HG03135 (cell line): ENCODE data around the gene INPP4A.

Experiments used
- ATAC-seq: cut with Tn5 transposase; IDR thresholded peaks from one replicate; pipeline ENCODE4 v1.9.1; 2021; ENCODE audit warnings: mild to moderate bottlenecking, moderate library complexity; ENCODE audit not compliant: unreplicated experiment

Gene INPP4A

DNA sequence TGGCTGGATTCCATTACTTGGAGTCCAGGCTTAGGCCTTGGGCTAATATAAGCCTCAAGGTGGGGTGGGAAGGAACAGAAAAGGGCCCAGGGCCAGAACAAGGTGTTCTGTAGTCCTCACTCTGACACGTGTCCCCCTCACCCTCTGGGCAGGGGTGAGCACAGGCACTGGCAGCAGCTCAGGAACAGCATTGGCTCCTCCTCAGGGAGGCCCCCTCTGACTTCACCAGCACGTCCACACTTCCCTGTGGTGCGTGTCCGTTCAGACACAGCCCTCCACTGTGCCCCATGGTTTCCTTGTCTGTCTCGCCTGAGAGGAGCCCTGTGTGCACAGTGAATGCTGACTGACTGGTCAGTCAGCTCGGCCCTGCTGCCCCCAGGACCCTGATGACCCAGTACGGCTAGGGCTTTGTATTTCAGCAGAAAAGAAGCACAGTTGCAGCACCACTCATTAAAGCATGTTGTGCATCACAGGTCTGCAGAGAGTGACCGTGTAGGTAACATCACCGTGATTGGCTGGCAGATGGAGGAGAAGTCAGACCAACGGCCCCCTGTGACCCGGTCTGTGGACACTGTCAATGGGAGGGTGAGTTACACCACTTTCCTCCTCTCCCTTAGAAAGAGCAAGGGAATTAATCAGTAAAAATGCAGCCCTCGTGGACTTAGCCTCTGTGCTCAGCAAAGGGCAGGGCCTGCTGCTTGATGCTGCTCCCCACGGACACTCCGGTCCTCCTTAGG is 92.9 kb downstream of the INPP4A start:
- ATAC-seq: no peak

DNA sequence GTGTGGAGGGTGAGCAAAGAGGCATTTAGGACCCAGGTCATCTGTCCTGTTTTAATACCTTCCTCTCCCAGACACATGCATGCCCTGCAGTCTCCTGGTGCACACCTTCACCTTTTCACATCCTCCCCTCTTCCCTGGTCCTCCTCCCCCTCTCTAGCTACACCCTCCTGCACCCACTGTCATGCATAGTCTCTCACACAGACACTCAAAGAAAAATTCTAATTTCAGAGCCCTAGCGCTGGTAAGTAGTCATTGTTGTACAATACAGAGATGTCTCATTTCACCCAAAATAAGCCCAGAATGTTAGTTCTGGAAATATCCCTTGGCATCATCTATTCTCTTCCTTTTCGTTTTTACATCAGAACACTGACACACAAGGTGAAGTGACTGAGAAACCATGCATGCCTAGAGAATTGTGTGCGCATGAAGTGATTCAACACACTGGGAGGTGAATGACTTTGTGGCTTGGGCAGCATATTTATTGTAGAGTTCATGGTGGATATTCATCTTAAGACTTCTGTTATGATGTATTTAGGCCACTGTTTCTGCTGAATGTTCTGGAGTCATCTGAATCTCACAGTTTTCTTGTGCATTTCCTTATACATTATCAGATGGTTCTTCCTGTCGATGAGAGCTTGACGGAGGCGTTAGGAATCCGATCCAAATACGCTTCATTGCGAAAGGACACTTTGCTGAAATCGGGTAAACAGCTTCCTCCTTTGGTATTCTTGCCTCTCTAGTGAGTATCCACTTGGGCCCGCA is 93.8 kb downstream of the INPP4A start:
- no peak for ATAC-seq

DNA sequence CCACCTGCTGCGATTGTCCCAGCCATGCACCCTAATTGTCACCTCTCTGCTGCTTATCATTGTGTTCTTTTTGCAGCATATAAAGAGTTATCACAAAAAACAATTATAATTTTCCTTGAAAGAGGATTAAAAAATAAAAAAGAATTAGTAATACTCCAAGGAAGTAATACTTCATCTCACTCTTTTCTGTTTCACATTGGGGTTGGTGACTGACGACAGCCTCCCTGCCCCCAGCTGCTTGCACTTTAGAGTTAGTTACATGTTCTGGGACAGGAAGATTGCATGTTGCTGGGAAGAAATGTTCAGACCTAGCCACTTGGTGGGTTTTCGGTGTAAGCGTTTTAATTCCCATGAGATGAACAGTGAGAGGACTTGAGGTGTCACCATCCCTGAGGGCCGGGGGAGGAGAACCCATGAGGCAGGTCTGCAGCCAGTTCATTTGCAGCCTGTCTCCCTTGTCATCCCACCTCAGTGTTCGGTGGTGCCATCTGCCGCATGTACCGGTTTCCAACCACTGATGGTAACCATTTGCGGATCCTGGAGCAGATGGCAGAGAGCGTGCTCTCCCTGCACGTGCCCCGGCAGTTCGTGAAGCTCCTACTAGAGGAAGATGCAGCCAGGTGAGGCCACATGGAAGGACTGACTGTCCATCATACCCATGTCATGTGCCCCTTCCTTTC is 94.5 kb downstream of the INPP4A start:
- no peak for ATAC-seq

DNA sequence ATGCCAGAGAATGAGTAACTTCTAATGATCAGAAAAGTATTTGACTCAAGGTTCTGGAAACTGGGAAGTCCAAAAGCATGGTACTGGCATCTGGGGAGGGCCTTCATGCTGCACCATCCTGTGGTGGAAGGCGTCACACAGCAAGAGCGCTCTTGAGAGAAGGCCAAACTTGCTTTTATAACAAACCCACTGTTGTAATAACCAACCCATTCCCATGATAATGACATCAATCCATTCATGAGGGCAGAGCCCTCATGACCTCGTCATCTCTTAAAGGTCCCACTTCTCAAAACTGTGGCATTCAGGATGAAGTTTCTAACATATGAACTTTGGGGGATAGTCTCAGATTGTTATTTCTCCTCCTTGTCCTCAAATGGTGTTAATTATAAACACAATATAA is 95.9 kb downstream of the INPP4A start:
- no peak for ATAC-seq

DNA sequence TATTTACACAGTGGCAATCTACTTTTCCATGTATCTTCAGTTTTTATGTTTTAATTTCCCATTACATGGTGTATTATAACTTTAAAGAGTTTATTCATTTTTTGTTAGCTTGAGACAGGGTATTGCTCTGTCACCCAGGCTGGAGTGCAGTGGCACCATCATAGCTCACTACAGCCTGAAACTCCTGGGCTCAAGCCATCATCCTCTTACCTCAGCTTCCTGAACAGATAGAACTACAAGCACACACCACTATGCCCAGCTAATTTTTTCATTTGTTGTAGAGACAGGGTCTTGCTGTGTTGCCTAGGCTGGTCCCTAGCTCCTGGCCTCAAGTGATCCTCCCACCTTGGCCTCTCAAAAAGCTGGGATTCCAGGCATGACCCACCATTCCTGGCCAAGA is 96.8 kb downstream of the INPP4A start:
- no peak for ATAC-seq

DNA sequence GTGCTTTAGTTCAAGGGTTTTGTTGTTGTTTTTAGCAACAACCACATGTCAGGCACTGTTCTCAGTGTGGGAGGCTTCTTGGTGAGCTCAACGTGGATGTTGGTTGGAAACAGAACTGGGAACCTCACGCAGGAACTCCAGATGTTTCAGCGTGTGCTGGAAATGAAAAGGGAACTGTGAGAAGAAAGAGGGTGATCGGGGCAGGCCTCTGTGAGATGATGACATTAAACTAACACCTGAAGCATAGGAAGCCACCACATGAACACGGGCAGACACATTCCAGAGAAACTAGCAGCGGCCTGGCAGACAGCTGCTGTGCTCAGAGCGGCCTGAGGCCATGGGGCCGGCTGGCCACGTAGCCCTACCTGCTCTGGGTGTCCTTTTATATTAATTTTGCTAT is 97.2 kb downstream of the INPP4A start:
- no peak for ATAC-seq

DNA sequence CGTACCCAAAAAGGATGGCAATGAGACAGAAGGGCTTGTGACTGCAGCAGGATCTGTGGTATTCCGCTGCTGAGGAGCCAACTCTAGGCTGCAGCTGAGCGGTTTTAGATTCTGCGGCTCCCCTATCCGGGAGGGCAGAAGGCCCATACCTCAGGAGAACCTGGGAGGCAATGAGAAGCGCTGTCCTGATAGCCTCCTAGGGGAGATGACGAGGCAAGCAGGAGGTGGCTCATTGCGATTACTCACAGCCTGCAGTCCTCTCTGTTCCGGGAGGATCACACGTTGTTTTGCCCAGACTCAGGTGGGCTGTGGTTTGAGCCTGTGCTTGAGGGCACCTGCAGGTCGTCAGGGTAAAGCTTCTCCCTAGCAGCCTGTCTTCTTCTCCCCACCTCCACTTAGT is 98.6 kb downstream of the INPP4A start:
- ATAC-seq: no peak

DNA sequence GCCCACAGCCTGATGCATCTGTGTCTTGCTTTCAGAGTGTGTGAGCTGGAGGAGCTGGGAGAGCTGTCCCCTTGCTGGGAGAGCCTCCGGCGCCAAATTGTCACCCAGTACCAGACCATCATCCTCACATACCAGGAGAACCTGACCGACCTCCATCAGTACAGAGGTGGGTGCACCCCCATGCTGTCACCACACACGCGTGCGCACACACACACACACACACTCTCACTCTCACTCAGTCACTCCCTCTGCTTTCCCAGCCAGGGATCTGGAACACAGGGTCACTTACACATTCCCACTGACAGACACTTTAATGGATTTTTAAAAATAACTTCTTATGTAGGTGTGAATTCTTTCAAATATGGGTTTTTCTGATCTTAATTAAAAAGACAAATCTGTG is 99.2 kb downstream of the INPP4A start:
- no peak for ATAC-seq

DNA sequence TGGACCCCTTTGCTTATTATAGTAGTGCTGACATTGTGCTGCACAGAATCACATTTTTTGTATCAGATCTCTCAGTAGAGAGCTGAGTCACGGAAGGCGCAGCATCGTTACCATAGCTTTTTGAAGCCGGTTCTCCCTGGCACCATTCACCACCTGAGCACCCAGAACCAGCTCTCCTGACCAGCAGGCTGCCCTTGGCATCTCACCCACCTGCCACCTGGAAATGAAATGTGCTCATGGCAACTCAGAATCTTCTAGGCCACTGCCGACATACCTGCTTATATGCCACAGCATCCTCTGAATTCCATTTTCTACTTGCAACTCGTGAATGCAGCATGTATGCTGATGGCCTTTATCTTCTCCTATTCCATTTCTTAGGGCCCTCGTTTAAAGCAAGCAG is 100.9 kb downstream of the INPP4A start:
- no peak for ATAC-seq

DNA sequence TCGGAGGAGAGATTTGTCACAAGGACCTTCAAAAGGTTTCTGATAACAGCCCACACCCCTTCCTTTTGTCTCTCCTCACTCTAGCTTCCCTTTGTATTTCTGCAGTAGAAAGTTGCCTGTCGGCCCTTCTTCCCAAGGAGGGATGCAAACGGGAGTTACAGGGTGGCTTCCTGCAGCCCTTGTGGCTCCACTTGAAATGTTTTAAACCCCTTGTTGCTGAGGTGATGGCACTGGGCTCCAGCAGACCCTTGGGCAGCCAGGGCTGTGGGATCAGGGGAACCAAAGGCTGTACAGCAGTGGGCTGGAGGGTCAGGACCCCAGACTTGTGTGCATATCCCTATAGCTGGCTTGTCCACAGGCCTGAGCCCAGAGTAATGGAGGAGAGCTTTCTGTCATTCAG is 101.5 kb downstream of the INPP4A start:
- no peak for ATAC-seq

DNA sequence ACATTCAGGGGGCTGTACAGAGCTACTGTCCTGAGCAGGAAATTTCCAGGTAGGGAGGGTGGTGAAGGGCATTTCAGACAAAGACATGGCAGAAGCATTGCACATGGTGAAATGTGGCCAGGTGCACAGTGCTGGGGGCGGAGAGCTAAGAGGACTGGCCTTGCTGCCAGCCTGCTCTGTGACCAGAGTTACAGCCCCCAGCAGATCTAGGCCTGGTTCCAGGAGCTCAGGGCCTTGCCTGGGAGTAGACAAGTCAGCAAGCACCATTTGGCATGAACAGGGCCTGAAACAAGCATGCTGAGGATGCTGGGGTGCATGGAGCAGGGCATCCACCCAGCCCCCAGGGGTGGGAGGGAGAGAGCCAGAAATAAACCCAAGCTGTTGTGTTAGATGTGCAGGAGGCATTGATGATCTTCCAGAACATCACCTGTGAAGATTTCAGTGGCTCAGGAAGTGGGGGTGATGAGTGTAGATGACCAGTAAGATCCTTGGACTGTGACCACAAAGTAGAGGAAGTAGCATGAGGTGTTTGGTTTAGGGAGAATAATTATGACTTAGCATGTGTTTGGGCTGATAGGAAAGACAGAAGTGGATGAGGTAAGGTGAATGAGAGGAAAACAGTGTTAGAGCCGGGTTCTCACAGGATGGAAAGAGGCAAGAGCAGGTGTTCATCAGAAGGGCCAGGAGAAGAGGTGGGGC is 102.6 kb downstream of the INPP4A start:
- ATAC-seq: no peak

DNA sequence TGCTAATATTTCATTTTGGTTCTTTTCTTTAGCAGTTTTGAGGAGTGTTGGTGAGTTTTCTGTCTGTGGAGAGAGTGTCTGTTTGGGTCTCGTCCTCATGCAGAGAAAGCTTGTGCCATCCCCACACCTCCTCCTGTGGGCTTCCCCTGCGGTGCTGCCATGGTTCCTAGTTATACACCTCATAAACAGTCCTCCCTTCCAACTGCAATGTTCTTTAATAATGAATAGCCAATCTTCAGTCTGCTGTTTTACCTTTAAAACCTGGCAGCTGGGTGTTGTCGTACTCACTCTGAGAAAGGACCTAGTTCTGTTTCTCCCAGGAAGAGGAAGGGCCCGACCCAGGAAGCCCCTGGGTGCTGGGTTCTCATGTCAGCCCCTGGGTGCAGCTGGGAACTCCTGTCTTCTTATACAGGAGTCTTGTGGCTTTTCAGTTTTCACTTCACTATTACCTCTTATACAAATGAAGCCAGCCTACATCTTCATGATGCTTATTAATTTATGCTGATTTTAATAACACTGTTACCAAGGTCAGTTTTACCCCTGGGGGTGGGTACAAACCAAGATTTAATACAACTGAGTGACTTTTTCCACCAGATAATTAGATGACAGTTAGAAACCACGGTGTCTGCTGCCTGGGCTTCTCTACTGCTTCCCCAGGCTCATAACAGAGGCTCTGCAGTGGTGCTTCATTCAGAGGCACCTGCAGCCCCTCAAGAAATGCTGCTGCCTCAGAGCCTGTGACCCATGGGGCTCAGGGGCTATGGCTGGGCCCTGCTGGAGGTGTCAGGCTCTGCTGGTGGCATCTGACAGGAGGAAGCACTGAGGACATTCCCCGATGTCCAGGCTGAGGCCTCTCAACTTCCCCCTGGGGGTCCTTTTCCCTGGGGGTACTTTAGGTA is 104.5 kb downstream of the INPP4A start:
- ATAC-seq: peak; percentile 54

DNA sequence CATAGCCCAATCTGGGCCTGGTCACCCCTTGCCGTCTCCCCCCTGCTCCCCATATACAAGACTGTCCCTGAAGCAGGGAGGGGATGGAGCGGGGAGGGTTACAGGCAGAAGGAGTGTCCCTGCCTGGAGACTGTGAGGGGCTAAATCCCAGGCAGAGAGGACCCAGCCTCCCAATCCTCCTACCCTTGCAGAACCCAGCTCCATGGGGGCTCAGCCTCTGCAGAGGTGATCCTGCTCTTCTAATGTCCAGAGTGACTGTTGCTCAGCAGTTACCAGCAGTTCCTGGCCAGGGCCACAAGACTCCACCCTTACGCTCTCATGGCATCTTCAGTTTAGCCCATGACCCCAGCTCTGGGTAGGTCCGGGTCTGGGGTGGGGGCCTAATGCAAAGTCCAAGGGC is 105.5 kb downstream of the INPP4A start:
- ATAC-seq: no peak

DNA sequence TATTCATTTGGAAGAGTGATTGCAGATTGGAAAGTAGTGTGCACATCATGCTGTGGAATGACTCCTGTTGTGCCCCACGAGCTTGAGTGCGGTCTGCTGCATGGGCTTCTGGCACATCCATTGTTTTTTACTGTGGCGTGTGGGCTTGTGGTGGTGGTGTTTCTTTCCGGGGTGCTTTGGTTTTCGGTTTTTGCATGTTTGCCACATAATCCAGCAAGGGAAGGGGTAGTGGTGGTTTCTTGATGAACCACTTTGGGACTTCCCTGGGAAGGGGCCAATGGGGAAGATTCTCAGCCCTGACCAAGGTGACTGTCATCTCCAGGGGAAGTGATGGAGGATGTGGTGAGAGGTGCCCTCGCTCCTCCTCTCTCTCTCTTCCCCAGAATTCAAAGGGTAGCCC is 106.7 kb downstream of the INPP4A start:
- ATAC-seq: no peak

DNA sequence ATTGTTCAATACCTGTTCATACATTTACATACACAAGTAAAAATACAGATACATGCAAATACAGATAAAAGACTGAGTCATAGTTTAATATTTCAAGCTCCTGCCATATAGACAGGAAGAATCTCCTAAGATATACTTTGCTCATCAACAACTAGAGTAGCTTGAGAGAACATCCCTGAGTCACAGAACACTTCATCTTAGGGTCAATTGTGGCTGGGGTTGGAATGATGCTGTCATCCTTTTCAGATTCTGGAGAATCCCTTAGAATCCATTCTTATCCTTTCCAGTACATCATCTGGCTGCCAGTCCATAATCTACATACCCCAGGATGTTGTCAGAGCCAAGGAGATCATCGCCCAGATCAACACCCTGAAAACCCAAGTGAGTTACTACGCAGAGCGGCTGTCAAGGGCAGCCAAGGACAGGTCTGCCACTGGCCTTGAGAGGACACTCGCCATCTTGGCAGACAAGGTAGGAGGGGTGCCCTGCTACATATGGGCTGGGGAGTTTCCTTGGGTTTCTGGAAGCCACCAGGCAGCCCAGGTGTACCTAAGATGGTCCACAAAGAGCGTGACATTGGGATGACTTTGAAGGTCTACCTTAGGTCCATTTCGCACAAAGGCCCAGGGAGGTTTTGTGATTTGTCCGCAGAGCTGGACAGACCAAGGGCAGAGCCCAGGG is 108.0 kb downstream of the INPP4A start:
- ATAC-seq: no peak

DNA sequence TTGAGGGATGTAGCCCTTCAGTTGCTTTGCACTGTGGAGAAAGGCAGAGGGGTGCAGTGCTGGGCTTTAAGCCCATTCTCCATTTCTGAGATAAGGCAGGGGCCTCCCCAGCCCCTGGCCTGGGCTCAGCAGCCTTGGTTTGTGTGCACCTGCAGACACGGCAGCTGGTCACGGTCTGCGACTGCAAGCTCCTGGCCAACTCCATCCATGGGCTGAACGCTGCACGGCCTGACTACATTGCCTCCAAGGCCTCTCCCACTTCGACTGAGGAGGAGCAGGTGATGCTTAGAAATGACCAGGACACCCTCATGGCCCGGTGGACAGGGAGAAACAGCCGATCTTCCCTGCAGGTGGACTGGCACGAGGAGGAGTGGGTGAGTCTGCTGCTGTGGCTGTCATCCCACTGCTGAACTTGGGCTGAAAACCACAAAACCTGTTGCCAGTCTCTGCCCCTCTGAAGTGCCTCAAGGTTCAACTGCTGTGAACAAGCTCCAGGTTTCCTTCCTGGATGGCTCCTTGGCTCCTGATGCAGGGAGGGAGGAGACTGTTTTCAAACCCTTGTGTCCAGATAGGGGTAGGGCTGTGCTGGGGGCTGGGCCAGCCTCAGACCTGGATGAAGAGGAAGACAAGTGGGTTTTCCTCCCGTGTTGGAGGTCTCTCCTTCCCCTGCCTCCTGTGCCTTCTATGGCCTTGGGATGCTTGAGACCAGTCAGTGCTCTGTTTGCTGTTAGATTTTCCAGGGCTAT is 109.6 kb downstream of the INPP4A start:
- no peak for ATAC-seq

DNA sequence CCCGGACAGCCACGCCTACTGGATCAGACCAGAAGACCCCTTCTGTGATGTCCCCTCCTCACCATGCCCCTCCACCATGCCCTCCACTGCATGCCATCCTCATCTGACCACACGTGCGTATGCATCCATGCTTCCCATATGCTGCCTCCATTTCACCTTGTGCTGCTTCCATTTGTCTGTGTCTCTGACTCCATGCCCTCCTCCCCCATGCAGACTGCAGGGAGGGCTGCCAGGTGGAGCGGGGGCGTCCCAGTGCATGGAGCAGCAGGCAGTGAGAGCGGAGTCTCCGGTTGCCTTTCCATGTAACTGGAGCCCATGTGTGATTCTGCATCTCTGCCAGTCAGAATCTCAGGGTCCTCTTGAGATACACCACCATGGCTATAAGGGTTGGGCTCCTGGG is 111.0 kb downstream of the INPP4A start:
- no peak for ATAC-seq

DNA sequence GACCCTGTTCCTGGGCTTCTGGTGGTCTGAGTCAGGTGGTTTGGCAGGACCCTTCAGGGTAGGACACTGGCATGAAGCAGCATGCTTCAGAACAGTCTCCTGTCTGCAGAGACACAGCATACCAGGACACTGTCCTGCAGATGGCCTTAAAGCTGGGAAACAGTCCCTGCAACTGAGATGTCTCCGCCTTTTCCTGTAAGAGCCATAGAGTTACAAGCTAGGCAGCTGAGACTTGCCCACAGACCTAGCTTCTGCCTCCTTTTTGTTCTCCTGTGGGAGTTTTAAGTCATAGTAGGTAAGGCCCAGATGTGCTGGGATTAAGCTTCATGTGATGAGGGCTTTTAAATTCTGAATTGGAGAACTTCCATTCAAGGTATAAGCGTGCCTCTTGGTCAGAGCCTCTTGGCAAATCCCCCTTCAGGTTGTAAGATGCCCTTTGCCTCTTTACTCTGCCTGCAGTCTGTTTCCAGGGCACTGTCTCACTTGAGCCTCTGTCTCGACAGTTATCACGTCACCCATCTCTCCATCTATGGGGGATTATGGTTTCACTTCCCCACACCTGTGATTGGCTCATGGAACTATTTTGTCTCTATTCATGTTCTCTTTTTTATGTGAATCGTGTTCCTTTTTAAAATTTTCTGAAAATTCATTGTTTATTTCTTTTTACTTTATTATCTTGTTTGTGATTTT is 111.8 kb downstream of the INPP4A start:
- peak; percentile 58 for ATAC-seq
